ENCODE measurements around the gene PCDHA1. TPM values are rescaled to one million over a fixed set of nuclear protein-coding genes. Genes with fewer than 3 reads are reported as not detected.
"Not testable (repeated sequence)": the region's sequence is repeated elsewhere in the genome, so short reads cannot be mapped to it uniquely, and the experiment has no call there.

The PCDHA1 gene
- total RNA-seq, 2 experiments from 2014 or later: not detected

GRCh38 chr5:140857987-140858240, 72.0 kb downstream of the PCDHA1 start:
- no peak for DNase-seq
- H3K27me3 Mint-ChIP-seq: peaks cover 57% of the 10 kb centered on the region
- no peaks in the 10 kb centered on the region for H3K4me1 Mint-ChIP-seq
- H3K36me3 Mint-ChIP-seq: peaks cover 14% of the 10 kb centered on the region
- H3K9me3 Mint-ChIP-seq: peaks cover 25% of the 10 kb centered on the region
- no peak overlapping the region for H3K4me3 Mint-ChIP-seq
- H3K27ac Mint-ChIP-seq: no peak overlapping the region

DNA sequence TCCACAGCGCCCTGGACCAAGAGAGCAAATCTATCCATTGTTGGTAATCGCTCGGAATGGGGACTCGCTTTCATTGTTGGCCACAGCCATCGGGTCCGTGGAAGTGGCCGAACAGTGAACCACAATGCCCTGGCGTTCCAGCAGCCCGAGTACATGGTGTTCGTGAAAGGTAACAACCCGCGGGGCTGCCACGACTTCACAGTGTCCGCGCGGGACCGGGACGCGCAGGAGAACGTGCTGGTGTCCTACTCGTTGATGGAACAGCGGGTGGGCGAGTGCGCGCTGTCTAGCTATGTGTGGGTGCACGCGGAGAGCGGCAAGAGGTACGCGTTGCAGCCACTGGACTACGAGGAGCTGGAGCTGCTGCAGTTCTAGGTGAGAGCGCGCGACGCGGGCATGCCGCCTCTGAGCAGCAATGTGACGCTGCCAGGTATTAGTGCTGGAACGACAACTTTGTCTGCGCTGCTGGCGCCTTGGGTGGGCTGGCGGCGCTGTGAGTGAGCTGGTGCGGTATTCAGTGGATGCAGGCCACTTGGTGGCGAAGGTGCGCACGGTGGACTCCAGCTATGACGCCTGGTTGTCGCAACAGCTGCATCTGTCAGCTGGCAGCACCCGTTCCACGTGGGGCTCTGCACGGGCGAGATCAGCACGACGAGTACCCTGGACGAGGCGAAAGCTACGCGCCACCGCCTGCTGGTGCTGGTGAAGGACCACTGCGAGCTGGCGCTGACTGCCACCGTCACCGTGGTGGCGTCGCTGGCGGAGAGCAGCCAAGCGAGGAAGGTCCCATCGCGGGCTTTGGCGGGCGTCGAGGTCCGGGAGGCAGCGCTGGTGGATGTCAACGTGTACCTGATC, 76.7 kb downstream of the PCDHA1 start:
- H3K9me3 Mint-ChIP-seq: peaks cover 5% of the 10 kb centered on the region
- peaks cover 46% of the 10 kb centered on the region for H3K27me3 Mint-ChIP-seq
- peaks cover 2% of the 10 kb centered on the region for H3K36me3 Mint-ChIP-seq
- H3K27ac Mint-ChIP-seq: no peak overlapping the region
- DNase-seq: no peak
- no peak overlapping the region for H3K4me3 Mint-ChIP-seq
- no peaks in the 10 kb centered on the region for H3K4me1 Mint-ChIP-seq

DNA sequence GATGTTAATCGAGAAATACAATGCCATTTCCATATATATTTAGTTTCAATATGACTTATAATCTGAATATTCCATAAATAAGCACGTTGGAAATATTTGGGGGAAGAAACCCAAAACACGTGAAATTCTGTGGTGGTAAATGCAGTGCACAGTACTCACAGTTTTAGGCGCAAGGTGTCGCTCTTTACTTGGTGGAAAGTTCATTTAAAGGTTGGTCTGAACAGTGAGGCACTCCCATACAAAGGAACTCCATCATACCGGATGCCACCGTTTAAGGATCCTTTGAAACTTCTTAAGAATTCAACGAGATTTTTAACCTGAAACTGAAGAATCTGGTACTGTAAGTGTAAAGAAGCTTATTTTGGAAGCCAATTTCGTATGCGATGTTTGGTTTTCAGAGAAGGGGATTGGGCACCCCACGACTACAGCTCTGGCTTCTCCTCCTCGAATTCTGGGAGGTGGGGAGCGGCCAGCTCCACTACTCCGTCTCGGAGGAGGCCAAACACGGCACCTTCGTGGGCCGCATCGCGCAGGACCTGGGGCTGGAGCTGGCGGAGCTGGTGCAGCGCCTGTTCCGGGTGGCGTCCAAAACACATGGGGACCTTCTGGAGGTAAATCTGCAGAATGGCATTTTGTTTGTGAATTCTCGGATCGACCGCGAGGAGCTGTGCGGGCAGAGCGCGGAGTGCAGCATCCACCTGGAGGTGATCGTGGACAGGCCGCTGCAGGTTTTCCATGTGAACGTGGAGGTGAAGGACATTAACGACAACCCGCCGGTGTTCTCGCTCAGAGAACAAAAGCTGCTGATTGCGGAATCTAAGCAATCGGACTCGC, 83.0 kb downstream of the PCDHA1 start, which contains the start of gene PCDHA11:
PCDHA11 (plus strand) TSS at position 237 of the 834 bp plus-strand sequence; CDS start at position 384, 147 bp downstream.
- Mint-ChIP-seq H3K27me3 (peaks cover 42% of the 10 kb centered on the region), H3K27ac (no peak within 1 kb of the TSS), H3K4me1 (no peaks in the 10 kb centered on the region), H3K9me3 (peaks cover 8% of the 10 kb centered on the region), H3K36me3 (peaks cover 4% of the 10 kb centered on the region), H3K4me3 (no peak within 1 kb of the TSS)
- DNase-seq: no peak

GRCh38 chr5:140869555-140869886, 83.6 kb downstream of the PCDHA1 start:
- Mint-ChIP-seq H3K4me3 (no peak overlapping the region), H3K27ac (no peak overlapping the region), H3K4me1 (no peaks in the 10 kb centered on the region), H3K36me3 (peaks cover 4% of the 10 kb centered on the region), H3K27me3 (peaks cover 44% of the 10 kb centered on the region), H3K9me3 (peaks cover 13% of the 10 kb centered on the region)
- DNase-seq: no peak

DNA sequence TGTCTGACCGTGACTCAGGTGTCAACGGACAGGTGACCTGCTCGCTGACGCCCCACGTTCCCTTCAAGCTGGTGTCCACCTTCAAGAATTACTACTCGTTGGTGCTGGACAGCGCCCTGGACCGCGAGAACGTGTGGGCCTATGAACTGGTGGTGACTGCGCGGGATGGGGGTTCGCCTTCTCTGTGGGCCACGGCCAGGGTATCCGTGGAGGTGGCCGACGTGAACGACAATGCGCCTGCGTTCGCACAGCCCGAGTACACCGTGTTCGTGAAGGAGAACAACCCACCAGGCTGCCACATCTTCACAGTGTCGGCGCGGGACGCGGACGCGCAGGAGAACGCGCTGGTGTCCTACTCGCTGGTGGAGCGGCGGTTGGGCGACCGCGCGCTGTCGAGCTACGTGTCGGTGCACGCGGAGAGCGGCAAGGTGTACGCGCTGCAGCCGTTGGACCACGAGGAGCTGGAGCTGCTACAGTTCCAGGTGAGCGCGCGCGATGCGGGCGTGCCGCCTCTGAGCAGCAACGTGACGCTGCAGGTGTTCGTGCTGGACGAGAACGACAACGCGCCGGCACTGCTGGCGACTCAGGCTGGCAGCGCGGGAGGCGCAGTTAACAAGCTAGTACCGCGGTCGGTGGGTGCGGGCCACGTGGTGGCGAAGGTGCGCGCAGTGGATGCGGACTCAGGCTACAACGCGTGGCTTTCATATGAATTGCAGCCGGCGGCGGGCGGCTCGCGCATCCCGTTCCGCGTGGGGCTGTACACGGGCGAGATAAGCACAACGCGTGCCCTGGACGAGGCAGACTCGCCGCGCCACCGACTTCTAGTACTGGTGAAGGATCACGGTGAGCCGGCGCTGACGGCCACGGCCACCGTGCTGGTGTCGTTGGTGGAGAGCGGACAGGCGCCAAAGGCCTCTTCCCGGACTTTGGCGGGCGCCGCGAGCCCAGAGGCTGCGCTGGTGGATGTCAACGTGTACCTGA, 84.6 kb downstream of the PCDHA1 start:
- no peak overlapping the region for H3K27ac Mint-ChIP-seq
- H3K27me3 Mint-ChIP-seq: peaks cover 51% of the 10 kb centered on the region
- no peak for DNase-seq
- no peaks in the 10 kb centered on the region for H3K4me1 Mint-ChIP-seq
- H3K9me3 Mint-ChIP-seq: peaks cover 14% of the 10 kb centered on the region
- H3K4me3 Mint-ChIP-seq: no peak overlapping the region
- H3K36me3 Mint-ChIP-seq: peaks cover 7% of the 10 kb centered on the region

- Mint-ChIP-seq H3K4me3 (no peak within 1 kb of the TSS), H3K9me3 (peaks cover 12% of the 10 kb centered on the region), H3K4me1 (no peaks in the 10 kb centered on the region), H3K27ac (no peak within 1 kb of the TSS), H3K27me3 (peaks cover 51% of the 10 kb centered on the region), H3K36me3 (peaks cover 9% of the 10 kb centered on the region)
- no peak for DNase-seq
Measured at GRCh38 chr5:140875085-140876065, 89.4 kb downstream of the PCDHA1 start, which contains the start of gene PCDHA12. TSS of gene PCDHA12 (plus strand) at chr5:140875308. CDS start at chr5:140875473, 165 bp downstream.

DNA sequence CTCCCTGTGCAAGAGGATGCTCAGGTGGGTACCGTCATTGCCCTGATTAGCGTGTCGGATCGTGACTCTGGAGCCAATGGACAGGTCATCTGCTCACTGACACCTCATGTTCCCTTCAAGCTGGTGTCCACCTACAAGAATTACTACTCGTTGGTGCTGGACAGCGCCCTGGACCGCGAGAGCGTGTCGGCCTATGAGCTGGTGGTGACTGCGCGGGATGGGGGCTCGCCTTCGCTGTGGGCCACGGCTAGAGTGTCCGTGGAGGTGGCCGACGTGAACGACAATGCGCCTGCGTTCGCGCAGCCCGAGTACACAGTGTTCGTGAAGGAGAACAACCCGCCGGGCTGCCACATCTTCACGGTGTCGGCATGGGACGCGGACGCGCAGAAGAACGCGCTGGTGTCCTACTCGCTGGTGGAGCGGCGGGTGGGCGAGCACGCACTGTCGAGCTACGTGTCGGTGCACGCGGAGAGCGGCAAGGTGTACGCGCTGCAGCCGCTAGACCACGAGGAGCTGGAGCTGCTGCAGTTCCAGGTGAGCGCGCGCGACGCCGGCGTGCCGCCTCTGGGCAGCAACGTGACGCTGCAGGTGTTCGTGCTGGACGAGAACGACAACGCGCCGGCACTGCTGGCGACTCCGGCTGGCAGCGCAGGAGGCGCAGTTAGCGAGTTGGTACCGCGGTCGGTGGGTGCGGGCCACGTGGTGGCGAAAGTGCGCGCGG, 90.8 kb downstream of the PCDHA1 start:
- H3K4me3 Mint-ChIP-seq, H3K36me3 Mint-ChIP-seq, H3K4me1 Mint-ChIP-seq, DNase-seq, H3K27ac Mint-ChIP-seq: not testable (repeated sequence)
- peaks cover 15% of the 10 kb centered on the region for H3K9me3 Mint-ChIP-seq
- peaks cover 61% of the 10 kb centered on the region for H3K27me3 Mint-ChIP-seq

DNA sequence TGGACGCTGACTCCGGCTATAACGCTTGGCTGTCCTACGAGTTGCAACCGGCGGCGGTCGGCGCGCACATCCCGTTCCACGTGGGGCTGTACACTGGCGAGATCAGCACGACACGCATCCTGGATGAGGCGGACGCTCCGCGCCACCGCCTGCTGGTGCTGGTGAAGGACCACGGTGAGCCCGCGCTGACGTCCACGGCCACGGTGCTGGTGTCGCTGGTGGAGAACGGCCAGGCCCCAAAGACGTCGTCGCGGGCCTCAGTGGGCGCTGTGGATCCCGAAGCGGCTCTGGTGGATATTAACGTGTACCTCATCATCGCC, 91.3 kb downstream of the PCDHA1 start:
- Mint-ChIP-seq H3K9me3 (peaks cover 16% of the 10 kb centered on the region), H3K27me3 (peaks cover 61% of the 10 kb centered on the region), H3K36me3 (peaks cover 9% of the 10 kb centered on the region), H3K27ac (no peak overlapping the region), H3K4me3 (no peak overlapping the region), H3K4me1 (peaks cover 3% of the 10 kb centered on the region)
- no peak for DNase-seq

DNA sequence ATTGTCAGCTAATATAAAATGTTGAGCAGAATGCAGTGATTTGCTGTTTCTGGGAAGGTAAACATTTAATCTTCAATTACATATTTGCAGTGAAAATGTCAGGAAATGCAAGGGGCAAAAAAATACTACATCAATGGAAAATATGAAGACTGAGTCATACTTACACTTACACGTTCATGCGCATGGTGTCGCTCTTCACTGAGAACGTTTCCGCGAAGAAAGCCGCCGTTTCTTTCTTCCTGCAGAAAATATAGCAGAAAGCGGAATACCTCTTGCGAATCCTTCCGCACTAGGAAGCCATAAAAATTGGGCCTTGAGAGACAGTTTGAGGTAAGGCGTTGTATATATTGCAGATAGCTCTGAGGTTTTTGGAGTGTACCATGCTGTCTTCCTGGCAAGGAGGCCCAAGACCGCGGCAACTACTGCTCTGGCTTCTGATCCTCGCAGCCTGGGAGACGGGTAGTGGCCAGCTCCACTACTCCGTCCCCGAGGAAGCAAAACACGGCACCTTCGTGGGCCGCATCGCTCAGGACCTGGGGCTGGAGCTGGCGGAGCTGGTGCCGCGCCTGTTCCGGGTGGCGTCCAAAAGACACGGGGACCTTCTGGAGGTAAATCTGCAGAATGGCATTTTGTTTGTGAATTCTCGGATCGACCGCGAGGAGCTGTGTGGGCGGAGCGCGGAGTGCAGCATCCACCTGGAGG, 96.1 kb downstream of the PCDHA1 start, which contains the start of gene PCDHA13:
PCDHA13 (plus strand) TSS at position 236 of the 702 bp plus-strand sequence; CDS start at position 381, 145 bp downstream.
- peaks cover 42% of the 10 kb centered on the region for H3K27me3 Mint-ChIP-seq
- peaks cover 3% of the 10 kb centered on the region for H3K4me1 Mint-ChIP-seq
- peaks cover 8% of the 10 kb centered on the region for H3K9me3 Mint-ChIP-seq
- no peak within 1 kb of the TSS for H3K27ac Mint-ChIP-seq
- H3K4me3 Mint-ChIP-seq: no peak within 1 kb of the TSS
- peaks cover 4% of the 10 kb centered on the region for H3K36me3 Mint-ChIP-seq
- DNase-seq: no peak

DNA sequence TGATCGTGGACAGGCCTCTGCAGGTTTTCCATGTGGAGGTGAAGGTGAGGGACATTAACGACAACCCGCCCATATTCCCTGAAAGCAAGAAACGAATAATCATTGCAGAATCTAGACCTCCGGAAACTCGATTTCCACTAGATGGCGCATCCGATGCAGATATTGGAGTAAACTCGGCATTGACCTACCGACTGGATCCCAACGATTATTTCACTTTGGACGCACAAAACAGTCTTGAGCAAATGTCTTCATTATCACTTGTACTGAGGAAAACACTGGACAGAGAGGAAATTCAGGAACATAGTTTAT, 96.6 kb downstream of the PCDHA1 start:
- DNase-seq: no peak
- H3K27me3 Mint-ChIP-seq: peaks cover 42% of the 10 kb centered on the region
- H3K4me3 Mint-ChIP-seq: no peak overlapping the region
- peaks cover 12% of the 10 kb centered on the region for H3K9me3 Mint-ChIP-seq
- peaks cover 3% of the 10 kb centered on the region for H3K4me1 Mint-ChIP-seq
- peaks cover 6% of the 10 kb centered on the region for H3K36me3 Mint-ChIP-seq
- no peak overlapping the region for H3K27ac Mint-ChIP-seq

- Mint-ChIP-seq H3K27me3 (peaks cover 42% of the 10 kb centered on the region), H3K36me3 (peaks cover 7% of the 10 kb centered on the region), H3K4me3 (no peak overlapping the region), H3K4me1 (peaks cover 3% of the 10 kb centered on the region), H3K9me3 (peaks cover 18% of the 10 kb centered on the region), H3K27ac (no peak overlapping the region)
- DNase-seq: no peak
Measured at GRCh38 chr5:140883373-140883772, 97.4 kb downstream of the PCDHA1 start.

- H3K4me3 Mint-ChIP-seq: no peak overlapping the region
- no peak for DNase-seq
- H3K9me3 Mint-ChIP-seq: peaks cover 18% of the 10 kb centered on the region
- H3K27ac Mint-ChIP-seq: no peak overlapping the region
- H3K4me1 Mint-ChIP-seq: peaks cover 3% of the 10 kb centered on the region
- H3K27me3 Mint-ChIP-seq: peaks cover 39% of the 10 kb centered on the region
- peaks cover 7% of the 10 kb centered on the region for H3K36me3 Mint-ChIP-seq
Measured at GRCh38 chr5:140883927-140884697, 98.2 kb downstream of the PCDHA1 start.

All from activated naive CD8-positive, alpha-beta T cell treated with anti-CD3 and anti-CD28 coated beads for 36 hours (primary cell).